Keratinocyte (primary cell): ENCODE data around the gene ZFYVE9.

Source experiments
- CTCF ChIP-seq, 3 experiments: IDR thresholded peaks in 1 of 3; conservative IDR thresholded peaks in 1 of 3; optimal IDR thresholded peaks in 1 of 3; 2 replicates in 2 of 3; 3 replicates in 1 of 3; pipeline versions ENCODE3 to v1.5.1; 2011; ENCODE audit warnings: low read length in 3 of 3, mild to moderate bottlenecking in 3 of 3, moderate library complexity in 2 of 3, control low read depth in 1 of 3, inconsistent platforms in 1 of 3; ENCODE audit not compliant: insufficient read depth in 2 of 3; ENCODE audit errors: extremely low read depth in 1 of 3
- EZH2 ChIP-seq: IDR thresholded peaks from one replicate; pipeline ENCODE4 v1.6.1; 2012; ENCODE audit warnings: inconsistent platforms, mild to moderate bottlenecking, low read length, moderate library complexity

GRCh38 chr1:52139817-52140540 lies 1.9 kb upstream of the ZFYVE9 start:
- TF ChIP-seq CTCF (optimal IDR thresholded peaks at IDR 0.05 in 1 of 3, IDR thresholded peaks at IDR 0.05 in 1 of 3, conservative IDR thresholded peaks at IDR 0.05 in 1 of 3; ENCODE audit: extremely low read depth in 1 of 3, insufficient read depth in 2 of 3, low read length in 3 of 3), result no peak
- TF ChIP-seq EZH2, result no peak
